Stromal cell of bone marrow (primary cell): ENCODE measurements around the gene MEGF8.

ENCODE experiments used
- DNase-seq: peaks from one replicate; pipeline ENCODE4 v3.0.0-alpha.2; 2012; ENCODE audit warnings: low read depth

The MEGF8 gene

DNA sequence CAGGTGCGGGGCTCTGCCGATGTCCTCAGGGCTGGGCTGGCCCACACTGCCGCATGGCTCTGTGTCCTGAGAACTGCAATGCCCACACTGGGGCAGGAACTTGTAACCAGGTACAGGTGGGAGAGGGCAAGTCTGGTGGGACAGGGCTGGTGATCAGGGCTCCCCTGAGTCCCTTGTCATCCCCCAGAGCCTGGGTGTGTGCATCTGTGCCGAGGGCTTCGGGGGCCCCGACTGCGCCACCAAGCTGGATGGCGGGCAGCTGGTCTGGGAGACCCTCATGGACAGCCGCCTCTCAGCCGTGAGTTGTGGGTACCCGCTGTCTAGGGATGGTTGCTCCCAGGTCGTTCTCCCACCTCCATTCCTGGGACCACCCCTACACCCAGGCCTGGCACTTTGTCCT is 30.5 kb downstream of the MEGF8 start:
- no peak for DNase-seq

DNA sequence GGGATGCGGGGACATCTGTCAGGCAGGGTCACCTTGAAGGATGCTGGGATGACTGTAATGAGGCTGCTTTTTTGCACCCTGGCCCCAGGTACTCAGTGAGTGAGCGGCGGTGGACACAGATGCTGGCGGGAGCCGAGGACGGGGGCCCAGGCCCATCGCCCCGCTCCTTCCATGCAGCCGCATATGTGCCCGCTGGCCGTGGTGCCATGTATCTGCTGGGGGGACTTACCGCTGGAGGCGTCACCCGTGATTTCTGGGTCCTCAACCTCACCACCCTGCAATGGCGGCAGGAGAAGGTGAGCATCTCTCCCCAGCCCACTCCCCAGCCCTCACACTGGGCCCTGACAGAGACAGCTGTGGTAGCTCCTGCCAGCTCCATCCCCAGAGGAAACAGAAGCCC is 31.3 kb downstream of the MEGF8 start:
- no peak for DNase-seq

GRCh38 chr19:42357290-42357689 is 31.9 kb downstream of the MEGF8 start:
- no peak for DNase-seq

DNA sequence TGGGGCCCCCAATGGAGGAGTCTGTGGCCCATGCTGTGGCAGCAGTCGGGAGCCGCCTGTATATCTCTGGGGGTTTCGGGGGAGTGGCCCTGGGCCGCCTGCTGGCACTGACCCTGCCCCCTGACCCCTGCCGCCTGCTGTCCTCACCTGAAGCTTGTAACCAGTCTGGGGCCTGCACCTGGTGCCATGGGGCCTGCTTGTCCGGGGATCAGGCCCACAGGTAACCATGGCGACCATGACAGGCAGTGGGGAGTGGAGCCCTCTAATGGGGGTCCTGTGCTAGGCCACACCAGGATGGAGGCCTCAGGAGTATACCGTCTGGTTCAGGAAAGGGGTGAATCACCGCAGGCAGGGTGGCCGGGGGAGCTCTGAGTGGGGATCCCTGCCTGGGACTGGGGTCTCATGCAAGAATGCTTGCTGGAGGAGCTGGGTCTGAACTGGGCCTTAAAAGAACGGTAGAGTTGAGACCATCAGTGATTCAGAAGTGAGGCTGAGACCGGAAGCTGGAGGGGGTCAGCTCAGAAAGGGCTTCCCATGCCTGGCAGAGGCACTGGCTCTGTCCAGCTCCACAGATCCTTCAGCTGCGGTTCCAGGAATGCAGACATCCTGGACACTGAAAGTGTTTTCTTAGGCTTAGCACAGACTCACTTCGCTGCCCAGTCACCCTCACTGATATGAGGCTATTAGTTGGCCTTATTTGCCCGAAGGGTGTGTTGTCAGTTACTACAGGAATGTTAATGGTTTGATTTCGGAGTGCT is 35.5 kb downstream of the MEGF8 start:
- DNase-seq: peak; percentile 5

DNA sequence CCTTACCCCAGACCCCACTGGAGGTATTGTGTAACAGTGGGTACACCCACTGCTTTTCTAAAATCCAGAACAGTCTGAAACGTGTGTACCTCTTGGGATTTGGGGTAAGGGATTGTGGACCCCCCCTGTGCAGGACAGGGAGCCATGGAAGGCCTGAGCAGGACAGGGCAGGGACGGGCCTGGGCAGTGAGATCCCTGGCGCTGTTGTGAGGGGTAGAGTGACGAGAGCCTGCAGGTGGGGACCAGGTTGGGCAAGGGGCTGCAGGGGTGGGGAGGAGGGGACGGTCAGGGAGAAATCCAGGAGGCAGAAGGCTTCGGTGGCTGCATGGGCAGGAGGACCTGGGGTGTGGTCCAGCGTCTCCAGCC is 36.1 kb downstream of the MEGF8 start:
- no peak for DNase-seq

DNA sequence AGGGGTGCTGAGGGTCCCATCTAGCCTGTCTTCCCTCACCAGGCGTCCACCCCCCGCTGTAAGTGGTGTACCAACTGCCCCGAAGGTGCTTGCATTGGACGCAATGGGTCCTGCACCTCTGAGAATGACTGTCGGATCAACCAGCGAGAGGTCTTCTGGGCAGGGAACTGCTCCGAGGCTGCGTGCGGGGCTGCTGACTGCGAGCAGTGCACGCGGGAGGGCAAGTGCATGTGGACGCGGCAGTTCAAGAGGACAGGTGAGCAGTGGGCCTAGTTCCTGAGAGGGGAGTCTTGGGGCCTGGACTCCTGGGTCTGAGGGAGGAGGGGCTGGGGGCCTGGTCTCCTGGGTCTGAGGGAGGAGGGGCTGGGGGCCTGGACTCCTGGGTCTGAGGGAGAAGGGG is 36.9 kb downstream of the MEGF8 start:
- DNase-seq: no peak

DNA sequence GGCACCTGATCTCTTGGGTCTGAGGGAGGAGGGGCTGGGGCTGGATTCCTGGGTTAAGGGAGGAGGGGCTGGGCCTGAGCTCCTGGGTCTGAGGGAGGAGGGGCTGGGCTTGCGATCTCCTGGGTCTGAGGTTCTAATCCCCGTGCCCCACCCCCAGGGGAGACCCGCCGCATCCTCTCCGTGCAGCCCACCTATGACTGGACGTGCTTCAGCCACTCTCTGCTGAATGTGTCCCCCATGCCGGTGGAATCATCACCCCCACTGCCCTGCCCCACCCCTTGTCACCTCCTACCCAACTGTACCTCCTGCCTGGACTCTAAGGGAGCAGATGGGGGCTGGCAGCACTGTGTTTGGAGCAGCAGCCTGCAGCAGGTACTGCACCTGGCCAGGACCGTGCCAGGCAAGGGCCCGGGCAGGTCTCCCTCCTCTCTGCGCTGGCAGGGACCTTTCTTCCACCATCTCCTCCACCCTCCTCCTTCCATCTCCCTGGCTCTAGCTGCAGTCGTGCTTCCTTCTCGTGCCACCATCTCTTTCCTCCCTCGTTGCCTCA is 37.5 kb downstream of the MEGF8 start:
- DNase-seq: no peak

- no peak for DNase-seq
Measured at GRCh38 chr19:42363614-42364346, 38.3 kb downstream of the MEGF8 start.

- no peak for DNase-seq
Measured at GRCh38 chr19:42366673-42367072, 41.2 kb downstream of the MEGF8 start.

- DNase-seq: no peak
Measured at GRCh38 chr19:42367929-42368328, 42.5 kb downstream of the MEGF8 start.

DNA sequence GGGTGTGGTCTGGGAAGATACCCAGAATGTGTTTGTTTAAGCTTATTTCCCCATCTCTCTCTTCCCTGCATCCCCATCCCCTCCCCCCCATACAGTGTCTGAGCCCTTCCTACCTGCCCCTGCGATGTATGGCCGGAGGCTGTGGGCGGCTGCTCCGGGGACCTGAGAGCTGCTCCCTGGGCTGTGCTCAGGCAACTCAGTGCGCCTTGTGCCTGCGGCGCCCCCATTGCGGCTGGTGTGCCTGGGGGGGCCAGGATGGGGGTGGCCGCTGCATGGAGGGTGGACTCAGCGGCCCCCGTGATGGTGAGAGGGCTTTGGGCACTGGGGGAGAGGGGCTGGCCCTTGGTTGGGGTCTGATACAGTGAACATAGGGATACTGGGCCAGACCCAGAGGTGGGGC is 42.9 kb downstream of the MEGF8 start:
- DNase-seq: no peak

GRCh38 chr19:42368765-42369164 is 43.3 kb downstream of the MEGF8 start:
- no peak for DNase-seq

DNA sequence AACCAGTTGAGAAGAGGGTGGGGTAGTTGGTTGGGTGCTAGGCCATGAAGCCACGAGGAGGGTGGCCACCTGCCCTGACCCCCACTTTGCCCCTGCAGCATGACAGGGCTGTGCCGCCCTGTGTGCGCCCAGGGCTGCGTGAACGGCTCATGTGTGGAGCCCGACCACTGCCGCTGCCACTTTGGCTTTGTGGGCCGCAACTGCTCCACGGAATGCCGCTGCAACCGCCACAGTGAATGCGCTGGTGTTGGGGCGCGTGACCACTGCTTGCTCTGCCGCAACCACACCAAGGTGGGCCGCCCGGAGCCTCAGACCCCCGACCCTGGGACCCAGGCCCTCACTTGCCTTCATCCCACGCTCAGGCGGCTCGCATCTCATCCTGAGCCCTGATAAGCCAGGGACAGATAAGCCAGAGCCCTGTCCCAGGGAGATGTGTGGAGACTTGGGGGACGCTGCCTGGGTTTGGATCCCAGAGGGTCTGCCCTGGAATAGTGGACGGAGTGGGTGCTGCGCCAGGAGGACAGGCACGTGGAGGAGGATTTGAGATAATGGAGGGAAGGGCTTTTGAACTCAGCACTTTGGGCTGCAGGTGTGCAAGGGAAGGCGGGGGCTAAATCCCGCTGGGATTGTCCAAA is 44.1 kb downstream of the MEGF8 start:
- DNase-seq: no peak

GRCh38 chr19:42370068-42370520 is 44.7 kb downstream of the MEGF8 start:
- no peak for DNase-seq

- no peak for DNase-seq
Measured at GRCh38 chr19:42370626-42371175, 45.3 kb downstream of the MEGF8 start.

DNA sequence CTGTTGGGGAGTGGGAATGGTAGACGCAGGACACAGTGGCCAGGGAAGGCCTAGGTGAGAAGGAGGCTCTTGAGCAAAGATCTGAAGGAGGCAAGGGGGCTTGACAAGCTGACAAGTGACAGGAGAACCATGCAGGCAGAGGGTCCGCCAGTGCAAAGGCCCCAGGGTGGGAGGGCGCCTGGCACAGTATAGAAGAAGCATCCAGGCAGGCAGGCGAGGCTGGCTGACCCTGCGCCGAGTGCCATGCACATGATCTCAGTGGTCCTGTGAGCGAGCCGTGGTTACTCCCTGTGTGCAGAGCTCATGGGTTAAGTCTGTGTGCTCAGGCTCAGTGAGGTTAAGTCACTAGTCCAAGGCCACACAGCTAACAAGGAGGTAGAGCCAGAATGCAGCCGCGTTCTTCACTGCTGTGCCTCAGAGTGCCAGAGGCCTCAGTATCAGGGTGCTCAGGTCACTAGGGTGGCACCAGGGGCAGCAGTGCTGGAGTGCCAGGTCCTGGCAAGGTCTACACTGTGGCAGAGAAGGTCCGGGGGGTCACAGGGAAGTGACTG is 49.5 kb downstream of the MEGF8 start:
- DNase-seq: no peak

- no peak for DNase-seq
Measured at GRCh38 chr19:42375415-42376176, 50.2 kb downstream of the MEGF8 start.

DNA sequence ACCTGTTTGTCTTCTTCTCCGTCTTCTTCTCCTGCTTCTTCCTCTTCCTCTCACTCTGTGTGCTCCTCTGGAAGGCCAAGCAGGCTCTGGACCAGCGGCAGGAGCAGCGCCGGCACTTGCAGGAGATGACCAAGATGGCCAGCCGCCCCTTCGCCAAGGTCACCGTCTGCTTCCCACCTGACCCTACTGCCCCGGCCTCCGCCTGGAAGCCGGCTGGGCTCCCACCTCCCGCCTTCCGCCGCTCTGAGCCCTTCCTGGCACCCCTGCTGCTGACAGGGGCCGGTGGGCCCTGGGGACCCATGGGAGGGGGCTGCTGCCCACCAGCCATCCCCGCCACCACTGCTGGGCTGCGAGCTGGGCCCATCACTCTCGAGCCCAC is 50.7 kb downstream of the MEGF8 start:
- no peak for DNase-seq

DNA sequence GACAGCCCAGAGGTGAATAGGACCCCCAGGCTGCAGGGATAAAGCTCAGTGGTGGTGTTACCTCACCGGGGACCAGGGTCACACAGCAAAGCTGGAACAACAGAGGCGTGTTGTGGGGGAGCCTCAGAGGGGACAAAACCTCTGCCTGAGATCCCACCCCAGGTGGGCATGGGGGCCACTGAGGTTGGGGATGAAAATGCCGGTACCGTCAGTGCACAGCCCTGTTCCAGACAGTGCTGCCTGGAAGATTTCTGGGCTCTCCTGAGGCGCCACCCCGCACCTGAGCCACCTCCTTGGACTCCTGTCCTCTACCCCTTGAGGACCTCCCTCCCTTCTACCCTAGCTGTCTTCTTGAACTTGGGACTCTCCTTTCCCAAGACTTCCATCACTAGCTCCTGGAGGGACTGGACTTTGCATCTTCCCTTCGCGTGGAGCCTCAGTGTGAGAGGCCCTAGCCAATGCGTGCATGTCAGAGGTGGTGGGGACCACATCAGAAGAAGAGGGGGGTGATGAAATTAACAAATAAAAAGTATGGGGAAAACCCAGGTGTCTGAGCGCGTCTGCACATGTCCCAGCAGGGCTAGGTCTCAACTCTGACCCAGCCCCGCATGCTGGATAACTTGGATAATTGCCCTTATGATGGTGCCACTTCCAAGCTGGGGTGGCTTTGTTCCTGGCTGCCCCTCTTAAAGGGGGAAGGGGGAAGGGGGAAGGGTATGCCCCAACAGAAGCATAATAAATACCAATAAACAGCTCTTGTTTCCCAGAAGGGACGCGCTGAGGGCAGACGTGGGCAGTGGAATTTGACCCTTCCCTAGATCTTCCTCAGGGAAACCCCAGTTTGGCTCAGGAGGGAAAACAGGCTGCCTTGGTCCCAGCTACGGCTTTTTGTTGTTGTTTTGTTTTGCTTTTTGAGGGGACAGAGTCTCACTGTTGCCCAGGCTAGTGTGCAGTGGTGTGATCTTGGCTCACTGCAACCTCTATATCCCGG is 53.1 kb downstream of the MEGF8 start:
- no peak for DNase-seq

DNA sequence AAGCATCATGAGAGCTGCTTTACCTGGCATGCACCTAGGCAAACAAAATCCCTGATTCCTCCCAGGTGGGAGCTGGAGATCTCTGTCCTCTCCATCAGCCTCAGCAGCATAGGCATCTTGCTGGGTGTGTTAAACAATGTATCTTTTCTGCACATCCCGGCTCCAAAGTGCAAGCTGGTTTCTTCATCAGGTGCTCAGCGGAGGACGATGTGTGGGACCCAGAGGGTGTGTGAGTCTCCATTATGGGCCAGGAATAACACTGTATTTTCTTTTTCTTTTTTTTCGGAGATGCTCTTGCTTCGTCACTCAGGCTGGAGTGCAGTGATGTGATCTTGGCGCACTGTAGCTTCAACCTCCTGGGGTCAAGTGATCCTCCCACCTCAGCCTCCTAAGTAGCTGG is 54.7 kb downstream of the MEGF8 start:
- DNase-seq: no peak
